GM12878 (cell line): ENCODE results near the gene NEDD8. TPM values are rescaled to one million over a fixed set of nuclear protein-coding genes. Genes with fewer than 3 reads are reported as not detected.

Experiments used
- CREM ChIP-seq: IDR thresholded peaks from 2 replicates; pipeline ENCODE4 v1.6.1; 2014; ENCODE audit warnings: antibody characterized with exemption, low read depth
- GATAD2B ChIP-seq: fragments of 450-650 bp; conservative IDR thresholded peaks from 2 replicates; pipeline ENCODE4 v1.6.1; 2017; ENCODE audit warnings: low read depth, mild to moderate bottlenecking, moderate library complexity
- HDAC6 ChIP-seq: fragments of 200-600 bp; sonication (generic); IDR thresholded peaks from one replicate; pipeline ENCODE4 v1.8.0; 2017; ENCODE audit warnings: antibody characterized with exemption; ENCODE audit not compliant: unreplicated experiment
- IKZF2 ChIP-seq, 2 experiments: fragments of 450-650 bp; IDR thresholded peaks; 2 replicates each; pipeline ENCODE4 v1.6.1; 2017; ENCODE audit warnings: mild to moderate bottlenecking in 2 of 2, moderate library complexity in 2 of 2
- IRF4 ChIP-seq: IDR thresholded peaks from 2 replicates; pipeline ENCODE4 v1.6.1; 2011; ENCODE audit warnings: low read depth, low read length
- NFYB ChIP-seq: IDR thresholded peaks from 2 replicates; pipeline ENCODE4 v1.6.1; 2011; ENCODE audit warnings: low read depth, mild to moderate bottlenecking, low read length, improper control_type of control experiment, moderate library complexity; ENCODE audit not compliant: insufficient read depth
- NR2C2 ChIP-seq: IDR thresholded peaks from 2 replicates; pipeline ENCODE4 v1.6.1; 2011; ENCODE audit warnings: borderline replicate concordance, low read depth; ENCODE audit not compliant: control insufficient read depth, insufficient read length
- POLR2AphosphoS2 ChIP-seq: IDR thresholded peaks from 2 replicates; pipeline ENCODE4 v1.6.1; 2011; ENCODE audit warnings: low read depth, mild to moderate bottlenecking, low read length, improper control_type of control experiment, moderate library complexity
- RAD21 ChIP-seq: IDR thresholded peaks from 2 replicates; pipeline ENCODE4 v1.6.1; 2011; ENCODE audit warnings: mild to moderate bottlenecking, low read depth, low read length, moderate library complexity; ENCODE audit not compliant: insufficient read depth
- RB1 ChIP-seq: fragments of 450-650 bp; formaldehyde crosslinking; IDR thresholded peaks from 2 replicates; pipeline ENCODE4 v1.6.1; 2017; ENCODE audit warnings: mild to moderate bottlenecking, borderline replicate concordance
- SPI1 ChIP-seq: IDR thresholded peaks from 2 replicates; pipeline ENCODE4 v1.6.1; 2011; ENCODE audit warnings: low read depth, mild to moderate bottlenecking, low read length, moderate library complexity, borderline replicate concordance; ENCODE audit not compliant: insufficient read depth
- ZNF687 ChIP-seq: fragments of 450-650 bp; IDR thresholded peaks from 2 replicates; pipeline ENCODE4 v1.6.1; 2017; ENCODE audit warnings: mild to moderate bottlenecking, moderate library complexity
- polyA plus RNA-seq, 11 experiments: library from polyadenylated mRNA; depleted of rRNA in 4 of 11; unstranded in 6 of 11; stranded (reverse) in 5 of 11; fragments of >200 nt; fragmentation: Nextera tagmentation in 4 of 11; fragmentation: Illumina TruSeq in 1 of 11; extraction: Ambion mirVana in 4 of 11; extraction: Trizol in 1 of 11; gene quantifications; 1 replicate in 1 of 11; 2 replicates in 10 of 11; pipeline versions ENCODE4 v1.2.1 to v1.2.3, GENCODE V29; 2011 to 2016; ENCODE audit warnings: inconsistent platforms in 2 of 11, missing spikeins in 2 of 11, low read depth in 1 of 11
- total RNA-seq, 4 experiments: library from RNA; depleted of rRNA in 3 of 4; stranded (reverse); fragments of >200 nt in 3 of 4; fragmentation: Illumina TruSeq in 1 of 4; extraction: Trizol in 1 of 4; gene quantifications; 2 replicates each; pipeline versions ENCODE4 v1.2.1 to v1.2.3, GENCODE V29; 2013 to 2021
- TF ChIP-seq, protein P1 (sequence below): fragments of 450-650 bp; formaldehyde crosslinking; IDR thresholded peaks from 2 replicates; pipeline ENCODE4 v1.5.0; 2022; ENCODE audit warnings: mild to moderate bottlenecking, missing genetic modification characterization
- TF ChIP-seq, protein P2 (sequence below): IDR thresholded peaks from 2 replicates; pipeline ENCODE4 v1.6.1; 2011; ENCODE audit warnings: low read depth, low read length, improper control_type of control experiment, borderline replicate concordance
- TF ChIP-seq, protein P3 (sequence below): fragments of 450-650 bp; formaldehyde crosslinking; IDR thresholded peaks from 2 replicates; pipeline ENCODE4 v1.4.0; 2020; ENCODE audit warnings: mild to moderate bottlenecking, moderate library complexity

The NEDD8 gene
- total and polyA plus RNA-seq, 10 of the 15 experiments (the other 5 are each of a cell fraction or from before 2014, with no cell fraction given), result 164 to 991 (median 300) TPM

DNA sequence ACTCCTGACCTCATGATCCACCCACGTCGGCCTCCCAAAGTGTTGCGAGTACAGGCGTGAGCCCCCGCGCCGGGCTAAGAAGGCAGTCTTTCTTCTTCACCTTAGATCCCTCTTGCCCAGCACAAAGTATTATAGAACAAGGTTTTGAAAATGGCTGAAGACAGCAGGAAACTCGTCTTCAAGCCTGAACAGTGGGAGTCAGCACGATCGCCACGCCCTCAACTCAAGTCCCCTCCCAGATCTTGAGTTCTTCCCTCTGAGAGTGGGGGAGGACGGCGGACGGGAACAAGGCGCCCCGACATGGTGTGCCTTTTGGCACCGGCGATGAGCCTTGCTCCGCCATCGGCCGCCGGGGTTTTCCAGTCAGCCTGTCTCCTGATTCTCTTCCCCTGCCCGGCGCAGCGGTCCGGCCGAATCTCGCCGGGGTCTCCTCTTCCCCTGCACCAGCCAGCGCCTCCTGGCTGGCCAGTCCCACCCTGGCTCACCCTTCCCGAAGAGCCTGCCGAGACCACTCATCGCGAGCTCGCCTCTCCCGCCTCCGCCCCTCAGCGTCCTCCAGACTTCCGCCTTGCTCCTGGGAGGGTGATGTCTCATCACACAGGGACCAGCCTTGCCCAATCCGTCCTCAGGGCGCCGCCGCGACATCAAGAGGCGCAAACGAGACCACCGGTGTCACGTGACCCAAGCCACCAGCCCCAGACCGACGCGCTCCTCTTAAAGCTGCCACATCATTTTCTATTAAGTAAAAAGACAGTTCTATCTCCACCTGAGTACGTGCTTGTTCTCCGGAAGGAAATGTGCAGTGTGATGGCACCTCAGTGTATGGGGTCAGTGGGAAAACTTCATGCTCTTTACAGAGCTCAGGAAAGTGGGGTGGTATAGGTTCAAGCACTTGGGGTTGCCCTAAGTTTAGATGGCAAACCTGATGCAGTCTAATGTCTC, 19.0 kb downstream of the NEDD8 start, which contains the start of gene CHMP4A (continued):
- TF ChIP-seq HDAC6, result peak; percentile 47
- TF ChIP-seq, protein P1, sequence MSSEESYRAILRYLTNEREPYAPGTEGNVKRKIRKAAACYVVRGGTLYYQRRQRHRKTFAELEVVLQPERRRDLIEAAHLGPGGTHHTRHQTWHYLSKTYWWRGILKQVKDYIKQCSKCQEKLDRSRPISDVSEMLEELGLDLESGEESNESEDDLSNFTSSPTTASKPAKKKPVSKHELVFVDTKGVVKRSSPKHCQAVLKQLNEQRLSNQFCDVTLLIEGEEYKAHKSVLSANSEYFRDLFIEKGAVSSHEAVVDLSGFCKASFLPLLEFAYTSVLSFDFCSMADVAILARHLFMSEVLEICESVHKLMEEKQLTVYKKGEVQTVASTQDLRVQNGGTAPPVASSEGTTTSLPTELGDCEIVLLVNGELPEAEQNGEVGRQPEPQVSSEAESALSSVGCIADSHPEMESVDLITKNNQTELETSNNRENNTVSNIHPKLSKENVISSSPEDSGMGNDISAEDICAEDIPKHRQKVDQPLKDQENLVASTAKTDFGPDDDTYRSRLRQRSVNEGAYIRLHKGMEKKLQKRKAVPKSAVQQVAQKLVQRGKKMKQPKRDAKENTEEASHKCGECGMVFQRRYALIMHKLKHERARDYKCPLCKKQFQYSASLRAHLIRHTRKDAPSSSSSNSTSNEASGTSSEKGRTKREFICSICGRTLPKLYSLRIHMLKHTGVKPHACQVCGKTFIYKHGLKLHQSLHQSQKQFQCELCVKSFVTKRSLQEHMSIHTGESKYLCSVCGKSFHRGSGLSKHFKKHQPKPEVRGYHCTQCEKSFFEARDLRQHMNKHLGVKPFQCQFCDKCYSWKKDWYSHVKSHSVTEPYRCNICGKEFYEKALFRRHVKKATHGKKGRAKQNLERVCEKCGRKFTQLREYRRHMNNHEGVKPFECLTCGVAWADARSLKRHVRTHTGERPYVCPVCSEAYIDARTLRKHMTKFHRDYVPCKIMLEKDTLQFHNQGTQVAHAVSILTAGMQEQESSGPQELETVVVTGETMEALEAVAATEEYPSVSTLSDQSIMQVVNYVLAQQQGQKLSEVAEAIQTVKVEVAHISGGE (CRISPR knock-in tag), result peak; percentile 72
- TF ChIP-seq SPI1, result peak; percentile 33; the same call in 1 of the 2 replicates
- peak; percentile 91 for TF ChIP-seq NFYB
- TF ChIP-seq RAD21, result no peak
- TF ChIP-seq, protein P2, sequence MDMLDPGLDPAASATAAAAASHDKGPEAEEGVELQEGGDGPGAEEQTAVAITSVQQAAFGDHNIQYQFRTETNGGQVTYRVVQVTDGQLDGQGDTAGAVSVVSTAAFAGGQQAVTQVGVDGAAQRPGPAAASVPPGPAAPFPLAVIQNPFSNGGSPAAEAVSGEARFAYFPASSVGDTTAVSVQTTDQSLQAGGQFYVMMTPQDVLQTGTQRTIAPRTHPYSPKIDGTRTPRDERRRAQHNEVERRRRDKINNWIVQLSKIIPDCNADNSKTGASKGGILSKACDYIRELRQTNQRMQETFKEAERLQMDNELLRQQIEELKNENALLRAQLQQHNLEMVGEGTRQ, result peak; percentile 95
- TF ChIP-seq, protein P3, sequence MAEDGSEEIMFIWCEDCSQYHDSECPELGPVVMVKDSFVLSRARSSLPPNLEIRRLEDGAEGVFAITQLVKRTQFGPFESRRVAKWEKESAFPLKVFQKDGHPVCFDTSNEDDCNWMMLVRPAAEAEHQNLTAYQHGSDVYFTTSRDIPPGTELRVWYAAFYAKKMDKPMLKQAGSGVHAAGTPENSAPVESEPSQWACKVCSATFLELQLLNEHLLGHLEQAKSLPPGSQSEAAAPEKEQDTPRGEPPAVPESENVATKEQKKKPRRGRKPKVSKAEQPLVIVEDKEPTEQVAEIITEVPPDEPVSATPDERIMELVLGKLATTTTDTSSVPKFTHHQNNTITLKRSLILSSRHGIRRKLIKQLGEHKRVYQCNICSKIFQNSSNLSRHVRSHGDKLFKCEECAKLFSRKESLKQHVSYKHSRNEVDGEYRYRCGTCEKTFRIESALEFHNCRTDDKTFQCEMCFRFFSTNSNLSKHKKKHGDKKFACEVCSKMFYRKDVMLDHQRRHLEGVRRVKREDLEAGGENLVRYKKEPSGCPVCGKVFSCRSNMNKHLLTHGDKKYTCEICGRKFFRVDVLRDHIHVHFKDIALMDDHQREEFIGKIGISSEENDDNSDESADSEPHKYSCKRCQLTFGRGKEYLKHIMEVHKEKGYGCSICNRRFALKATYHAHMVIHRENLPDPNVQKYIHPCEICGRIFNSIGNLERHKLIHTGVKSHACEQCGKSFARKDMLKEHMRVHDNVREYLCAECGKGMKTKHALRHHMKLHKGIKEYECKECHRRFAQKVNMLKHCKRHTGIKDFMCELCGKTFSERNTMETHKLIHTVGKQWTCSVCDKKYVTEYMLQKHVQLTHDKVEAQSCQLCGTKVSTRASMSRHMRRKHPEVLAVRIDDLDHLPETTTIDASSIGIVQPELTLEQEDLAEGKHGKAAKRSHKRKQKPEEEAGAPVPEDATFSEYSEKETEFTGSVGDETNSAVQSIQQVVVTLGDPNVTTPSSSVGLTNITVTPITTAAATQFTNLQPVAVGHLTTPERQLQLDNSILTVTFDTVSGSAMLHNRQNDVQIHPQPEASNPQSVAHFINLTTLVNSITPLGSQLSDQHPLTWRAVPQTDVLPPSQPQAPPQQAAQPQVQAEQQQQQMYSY, result peak; percentile 91
- TF ChIP-seq RB1, result peak; percentile 82
- peak; percentile 93 for TF ChIP-seq POLR2AphosphoS2
- TF ChIP-seq GATAD2B, result peak; percentile 77; the same call in 1 of the 2 replicates
- peak; percentile 68 to 74; a peak in 3 of 4 replicates for TF ChIP-seq IKZF2 (IDR thresholded peaks at IDR 0.05)
- TF ChIP-seq CREM, result peak; percentile 99
- TF ChIP-seq IRF4, result 0 out of 2 replicates have a peak, but pooled peaks have one; percentile 32
- TF ChIP-seq NR2C2, result no peak
- TF ChIP-seq ZNF687, result peak; percentile 39
